Adrenal gland (tissue), 5 donors: Measurements from ENCODE around the gene SGIP1.

ENCODE experiments used
- CTCF ChIP-seq, 6 experiments: fragments of 450-650 bp in 4 of 6; fragments of 200-600 bp in 2 of 6; sonication (generic) in 1 of 6; IDR thresholded peaks; 1 replicate in 5 of 6; 2 replicates in 1 of 6; pipeline versions ENCODE4 v1.5.1 to v1.8.0; 2016 to 2021; ENCODE audit warnings: antibody characterized with exemption in 6 of 6, mild to moderate bottlenecking in 2 of 6, moderate library complexity in 1 of 6
- POLR2A ChIP-seq, 2 donors: fragments of 450-650 bp; IDR thresholded peaks; one replicate each; pipeline ENCODE4 v1.6.1; 2017; ENCODE audit warnings: antibody characterized with exemption in 2 of 2, mild to moderate bottlenecking in 2 of 2, moderate library complexity in 1 of 2
- donor health status: DM: no; HTN: no; CAD: no.

GRCh38 chr1:66648901-66649595 is 115.1 kb downstream of the SGIP1 start:
- TF ChIP-seq POLR2A (IDR thresholded peaks at IDR 0.05) (no peak), CTCF (IDR thresholded peaks at IDR 0.05) (no peak)
